PFSK-1 (cell line): Measurements from ENCODE around the gene ITIH2.

Source experiments
- FOXP2 ChIP-seq: optimal IDR thresholded peaks from 2 replicates; pipeline ENCODE3; 2011; ENCODE audit warnings: borderline replicate concordance, control low read depth, inconsistent platforms; ENCODE audit not compliant: insufficient read depth; ENCODE audit errors: extremely low read length, extremely low read depth
- POLR2AphosphoS5 ChIP-seq: IDR thresholded peaks from 2 replicates; pipeline ENCODE4 v1.6.1; 2012; ENCODE audit warnings: low read depth, mild to moderate bottlenecking, control low read depth, low read length, moderate library complexity
- SIN3A ChIP-seq: IDR thresholded peaks from 2 replicates; pipeline ENCODE4 v1.6.1; 2012; ENCODE audit warnings: mild to moderate bottlenecking, low read length, moderate library complexity, borderline replicate concordance; ENCODE audit not compliant: insufficient read depth
- TAF1 ChIP-seq: IDR thresholded peaks from 2 replicates; pipeline ENCODE4 v1.6.1; 2012; ENCODE audit warnings: low read length, control low read depth, borderline replicate concordance; ENCODE audit not compliant: insufficient read depth
- TF ChIP-seq, protein P1 (sequence below), 2 experiments: IDR thresholded peaks; 2 replicates each; pipeline versions ENCODE4 v1.6.1 to v1.8.0; 2011 to 2012; ENCODE audit warnings: low read depth in 2 of 2, low read length in 2 of 2, control low read depth in 1 of 2, inconsistent platforms in 1 of 2, mild to moderate bottlenecking in 1 of 2, moderate library complexity in 1 of 2; ENCODE audit not compliant: insufficient read depth in 1 of 2

The ITIH2 gene

DNA sequence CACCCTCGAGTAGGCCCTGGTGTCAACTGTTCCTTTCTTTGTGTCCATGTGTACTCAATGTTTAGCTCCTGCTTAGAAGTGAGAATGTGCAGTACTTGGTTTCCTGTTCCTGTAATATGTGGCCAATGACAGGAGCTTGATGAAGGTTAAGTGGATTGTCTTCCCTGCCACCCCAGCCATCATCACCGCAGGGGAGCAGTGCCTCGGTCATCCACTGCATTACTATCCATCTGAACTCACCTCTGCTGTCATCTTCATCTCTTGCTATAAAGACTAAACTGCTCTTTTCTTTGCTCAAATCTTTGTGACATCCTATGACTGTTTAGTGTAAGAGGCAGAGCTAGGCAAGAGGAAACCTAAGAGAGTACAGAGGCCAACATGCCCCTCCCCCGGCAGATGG, 15.6 kb downstream of the ITIH2 start:
- TF ChIP-seq, protein P1, sequence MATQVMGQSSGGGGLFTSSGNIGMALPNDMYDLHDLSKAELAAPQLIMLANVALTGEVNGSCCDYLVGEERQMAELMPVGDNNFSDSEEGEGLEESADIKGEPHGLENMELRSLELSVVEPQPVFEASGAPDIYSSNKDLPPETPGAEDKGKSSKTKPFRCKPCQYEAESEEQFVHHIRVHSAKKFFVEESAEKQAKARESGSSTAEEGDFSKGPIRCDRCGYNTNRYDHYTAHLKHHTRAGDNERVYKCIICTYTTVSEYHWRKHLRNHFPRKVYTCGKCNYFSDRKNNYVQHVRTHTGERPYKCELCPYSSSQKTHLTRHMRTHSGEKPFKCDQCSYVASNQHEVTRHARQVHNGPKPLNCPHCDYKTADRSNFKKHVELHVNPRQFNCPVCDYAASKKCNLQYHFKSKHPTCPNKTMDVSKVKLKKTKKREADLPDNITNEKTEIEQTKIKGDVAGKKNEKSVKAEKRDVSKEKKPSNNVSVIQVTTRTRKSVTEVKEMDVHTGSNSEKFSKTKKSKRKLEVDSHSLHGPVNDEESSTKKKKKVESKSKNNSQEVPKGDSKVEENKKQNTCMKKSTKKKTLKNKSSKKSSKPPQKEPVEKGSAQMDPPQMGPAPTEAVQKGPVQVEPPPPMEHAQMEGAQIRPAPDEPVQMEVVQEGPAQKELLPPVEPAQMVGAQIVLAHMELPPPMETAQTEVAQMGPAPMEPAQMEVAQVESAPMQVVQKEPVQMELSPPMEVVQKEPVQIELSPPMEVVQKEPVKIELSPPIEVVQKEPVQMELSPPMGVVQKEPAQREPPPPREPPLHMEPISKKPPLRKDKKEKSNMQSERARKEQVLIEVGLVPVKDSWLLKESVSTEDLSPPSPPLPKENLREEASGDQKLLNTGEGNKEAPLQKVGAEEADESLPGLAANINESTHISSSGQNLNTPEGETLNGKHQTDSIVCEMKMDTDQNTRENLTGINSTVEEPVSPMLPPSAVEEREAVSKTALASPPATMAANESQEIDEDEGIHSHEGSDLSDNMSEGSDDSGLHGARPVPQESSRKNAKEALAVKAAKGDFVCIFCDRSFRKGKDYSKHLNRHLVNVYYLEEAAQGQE (IDR thresholded peaks at IDR 0.05; ENCODE audit: insufficient read depth in 1 of 2, low read depth in 2 of 2, low read length in 2 of 2): no peak
- TF ChIP-seq POLR2AphosphoS5 (no peak), FOXP2 (no peak), TAF1 (no peak), SIN3A (no peak)

DNA sequence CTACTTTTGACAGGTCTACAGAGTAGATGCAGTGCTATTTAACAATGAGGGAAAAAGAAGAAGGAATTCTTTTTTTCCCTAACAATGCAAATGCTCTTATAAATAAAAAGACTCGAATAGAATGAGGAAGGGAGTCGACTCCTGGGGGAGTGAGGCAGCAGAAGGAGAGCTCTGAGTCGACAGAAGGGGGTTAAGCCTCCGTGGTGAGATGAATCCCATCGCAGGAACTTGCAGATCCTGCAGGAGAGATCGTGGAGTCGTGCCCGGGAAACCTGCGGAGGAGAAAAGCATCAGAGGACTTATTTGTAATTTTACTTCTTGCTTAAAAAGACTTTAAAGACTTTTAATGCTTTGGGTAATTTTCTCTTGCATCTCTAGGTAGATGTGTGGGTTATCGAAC, 17.4 kb downstream of the ITIH2 start:
- no peak for TF ChIP-seq POLR2AphosphoS5

DNA sequence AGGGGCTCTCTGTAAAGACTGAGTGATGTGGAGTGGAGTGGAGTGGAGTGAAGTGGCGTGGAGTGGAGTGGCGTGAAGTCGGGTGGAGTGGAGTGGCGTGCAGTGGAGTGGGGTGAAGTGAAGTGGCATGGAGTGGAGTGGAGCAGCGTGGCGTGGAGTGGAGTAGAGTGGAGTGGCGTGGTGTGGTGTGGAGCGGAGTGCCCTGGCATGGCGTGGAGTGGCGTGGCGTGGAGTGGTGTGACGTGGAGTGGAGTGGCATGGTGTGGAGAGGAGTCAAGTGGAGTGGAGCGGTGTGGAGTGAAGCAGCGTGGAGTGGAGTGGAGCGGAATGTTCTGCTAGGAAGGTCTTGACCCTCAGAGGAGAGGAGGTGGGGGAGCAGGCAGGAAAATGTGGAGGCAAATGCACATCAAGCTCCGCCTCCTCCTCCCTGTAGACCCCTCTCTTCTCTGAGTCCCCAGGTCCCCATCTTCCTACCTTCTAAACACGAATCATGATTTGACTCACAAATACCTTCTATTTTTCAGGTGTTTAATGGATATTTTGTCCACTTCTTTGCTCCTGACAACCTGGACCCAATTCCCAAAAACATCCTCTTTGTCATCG, 19.9 kb downstream of the ITIH2 start:
- no peak for TF ChIP-seq FOXP2

DNA sequence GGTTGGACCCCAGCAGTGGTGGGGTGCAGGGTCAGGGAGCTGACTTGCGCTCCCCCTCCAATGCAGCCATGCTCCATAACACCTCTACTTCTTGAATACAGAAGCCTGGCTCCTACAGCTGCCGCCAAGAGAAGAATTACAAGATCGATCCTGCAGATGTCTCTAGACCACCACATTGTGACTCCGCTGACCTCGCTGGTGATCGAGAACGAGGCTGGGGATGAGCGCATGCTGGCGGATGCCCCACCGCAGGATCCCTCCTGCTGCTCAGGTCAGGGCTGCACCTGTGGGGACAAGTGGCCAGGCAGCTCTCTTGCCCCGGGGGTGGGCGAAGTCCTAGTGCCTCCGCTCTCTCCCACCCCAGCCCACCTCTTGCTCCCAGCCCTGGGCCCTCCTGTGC, 31.7 kb downstream of the ITIH2 start:
- TF ChIP-seq, protein P1 (IDR thresholded peaks at IDR 0.05; ENCODE audit: insufficient read depth in 1 of 2, low read depth in 2 of 2, low read length in 2 of 2): no peak
- TF ChIP-seq POLR2AphosphoS5: no peak
- no peak for TF ChIP-seq TAF1
- no peak for TF ChIP-seq FOXP2
- no peak for TF ChIP-seq SIN3A

DNA sequence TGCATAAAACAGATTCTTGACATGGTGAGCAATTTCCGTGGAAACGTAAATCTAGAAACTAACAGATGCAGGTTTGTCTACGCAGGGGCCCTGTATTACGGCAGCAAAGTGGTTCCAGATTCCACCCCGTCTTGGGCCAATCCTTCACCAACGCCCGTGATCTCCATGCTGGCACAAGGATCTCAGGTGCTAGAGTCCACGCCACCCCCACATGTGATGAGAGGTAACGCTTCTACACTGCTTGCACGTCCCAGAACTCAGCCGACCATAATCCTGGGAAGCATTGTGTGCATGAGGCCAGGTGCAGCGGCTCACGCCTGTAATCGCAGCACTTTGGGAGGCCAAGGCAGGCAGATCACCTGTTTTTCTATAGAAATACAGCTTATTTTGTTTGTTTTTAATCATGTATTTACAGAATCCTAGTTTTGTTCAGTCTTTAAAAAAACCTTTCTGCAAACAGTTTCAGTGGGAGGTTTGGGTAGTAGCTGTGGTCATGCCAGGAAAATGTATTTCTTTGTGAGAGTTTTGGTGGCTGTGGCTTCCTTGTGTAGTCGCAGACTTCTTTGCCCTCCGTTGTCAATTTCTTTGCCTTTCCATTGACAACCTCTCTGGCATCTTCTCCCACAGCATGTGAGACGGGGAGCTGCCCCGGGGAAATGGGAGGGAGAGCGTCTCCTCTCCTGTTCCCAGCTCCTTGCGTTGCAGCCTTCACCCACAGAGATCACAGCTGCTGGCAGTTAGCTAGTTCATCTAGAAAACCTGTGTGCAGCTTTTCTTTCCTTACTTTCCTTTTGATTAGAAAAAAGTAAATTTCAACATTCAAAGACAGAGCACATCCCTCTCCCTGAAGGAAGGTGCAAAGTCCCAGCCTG, 35.7 kb downstream of the ITIH2 start:
- TF ChIP-seq TAF1: no peak
- TF ChIP-seq, protein P1 (IDR thresholded peaks at IDR 0.05; ENCODE audit: insufficient read depth in 1 of 2, low read depth in 2 of 2, low read length in 2 of 2): no peak
- TF ChIP-seq FOXP2: no peak
- TF ChIP-seq SIN3A: no peak
- TF ChIP-seq POLR2AphosphoS5: no peak

DNA sequence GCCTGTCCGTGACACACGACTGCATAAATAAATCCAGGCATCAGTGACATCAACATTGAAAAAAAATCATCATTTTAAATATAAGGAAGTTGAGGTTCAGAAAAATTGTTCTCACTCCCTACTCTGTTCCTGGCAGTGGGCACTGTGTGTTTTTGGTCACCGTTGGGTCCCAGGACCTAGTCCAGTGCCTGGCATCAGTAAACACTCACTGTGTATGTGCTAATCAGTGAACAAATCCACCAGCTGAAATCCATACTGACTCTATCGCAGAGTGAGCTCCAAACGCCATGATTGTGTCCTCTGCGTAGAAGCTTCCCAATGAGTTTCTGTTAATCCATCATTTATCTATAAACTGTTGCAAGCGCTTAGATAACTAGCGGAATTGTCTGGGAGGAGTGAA, 41.2 kb downstream of the ITIH2 start:
- no peak for TF ChIP-seq TAF1
- TF ChIP-seq, protein P1 (IDR thresholded peaks at IDR 0.05; ENCODE audit: insufficient read depth in 1 of 2, low read depth in 2 of 2, low read length in 2 of 2): no peak
- no peak for TF ChIP-seq POLR2AphosphoS5
- TF ChIP-seq SIN3A: no peak
- TF ChIP-seq FOXP2: no peak
